Activated CD4-positive, alpha-beta memory T cell treated with anti-CD3 and anti-CD28 coated beads for 36 hours (primary cell): ENCODE results near the gene PRKCH. TPM values are rescaled to one million over a fixed set of nuclear protein-coding genes. Genes with fewer than 3 reads are reported as not detected.

Experiments used
- CTCF ChIA-PET: fragments of 350-600 bp; sonication (Branson Sonifier 250); formaldehyde crosslinking; loops from one replicate; lab custom pipeline; 2021; ENCODE audit warnings: antibody characterized with exemption, inconsistent platforms; lab: Charles Lee
- POLR2A ChIA-PET: fragments of 350-600 bp; sonication (Branson Sonifier 250); formaldehyde crosslinking; loops from one replicate; lab custom pipeline; 2021; ENCODE audit warnings: antibody characterized with exemption; lab: Charles Lee
- DNase-seq: peaks from one replicate; pipeline ENCODE4 v3.0.0-alpha.2; 2020
- H3K27ac Mint-ChIP-seq: one replicate; pipeline ENCODE4 v1.8.0; 2021; ENCODE audit warnings: mixed read lengths
- H3K27me3 Mint-ChIP-seq: one replicate; pipeline ENCODE4 v1.8.0; 2021; ENCODE audit warnings: mixed read lengths
- H3K36me3 Mint-ChIP-seq: one replicate; pipeline ENCODE4 v1.8.0; 2021; ENCODE audit warnings: mixed read lengths
- H3K4me1 Mint-ChIP-seq: one replicate; pipeline ENCODE4 v1.8.0; 2021; ENCODE audit warnings: low read depth, mixed read lengths
- H3K4me3 Mint-ChIP-seq: one replicate; pipeline ENCODE4 v1.8.0; 2021; ENCODE audit warnings: mild to moderate bottlenecking, mixed read lengths
- H3K9me3 Mint-ChIP-seq: one replicate; pipeline ENCODE4 v1.8.0; 2021; ENCODE audit warnings: mixed read lengths
- intact Hi-C: fragments of 100-400 bp; cut with micrococcal nuclease; formaldehyde crosslinking; loops from one replicate; pipeline ENCODE4 v1.15.1; 2023
- total RNA-seq, 2 experiments: library from RNA; stranded (reverse); gene quantifications; one replicate each; pipeline ENCODE4 v1.2.3, GENCODE V29; 2021

PRKCH gene
- total RNA-seq, 2 experiments from 2014 or later = 142 to 147 TPM

GRCh38 chr14:61568572-61569011, 247.2 kb downstream of the PRKCH start:
- intact Hi-C loops = loop anchor here (1.0 kb wide), 1 partner anchor 26 kb away; no protein-coding TSS in a partner anchor
- Mint-ChIP-seq H3K27ac (peak overlapping the region; percentile 71), H3K27me3 (no peaks in the 10 kb centered on the region), H3K36me3 (peaks cover 7% of the 10 kb centered on the region), H3K4me1 (peaks cover 78% of the 10 kb centered on the region), H3K9me3 (peaks cover 3% of the 10 kb centered on the region), H3K4me3 (peak overlapping the region; percentile 66)
- ChIA-PET CTCF (interaction anchor here (0.8 to 1.8 kb wide), 2 partner anchors 9 to 92 kb away, joined by 3 to 9 read pairs; no protein-coding TSS in a partner anchor), POLR2A (interaction anchor here (0.8 to 1.6 kb wide), 3 partner anchors 27 to 52 kb away, joined by 3 to 9 read pairs (median 3); no protein-coding TSS in a partner anchor)
- peak; percentile 72 for DNase-seq

- ChIA-PET CTCF (interaction anchor here (0.8 to 1.8 kb wide), 6 partner anchors 8 to 268 kb away, joined by 3 to 9 read pairs (median 3); no protein-coding TSS in a partner anchor), POLR2A (interaction anchor here (0.6 to 2.2 kb wide), 8 partner anchors 26 to 239 kb away, joined by 3 to 9 read pairs (median 3); partner anchors contain the start of gene HIF1A)
- peaks cover 77% of the 10 kb centered on the region for H3K4me1 Mint-ChIP-seq
- H3K4me3 Mint-ChIP-seq = peak overlapping the region; percentile 52
- intact Hi-C loops = loop anchor here (1.0 kb wide), 1 partner anchor 25 kb away; no protein-coding TSS in a partner anchor
- no peak for DNase-seq
- H3K36me3 Mint-ChIP-seq = peaks cover 7% of the 10 kb centered on the region
- peaks cover 3% of the 10 kb centered on the region for H3K9me3 Mint-ChIP-seq
- H3K27ac Mint-ChIP-seq = peak overlapping the region; percentile 58
- H3K27me3 Mint-ChIP-seq = no peaks in the 10 kb centered on the region
Measured at GRCh38 chr14:61569308-61569707, 247.9 kb downstream of the PRKCH start.

- H3K36me3 Mint-ChIP-seq = peaks cover 5% of the 10 kb centered on the region
- H3K9me3 Mint-ChIP-seq = peaks cover 3% of the 10 kb centered on the region
- DNase-seq = peak; percentile 72
- H3K27me3 Mint-ChIP-seq = no peaks in the 10 kb centered on the region
- H3K4me3 Mint-ChIP-seq = peak overlapping the region; percentile 52
- CTCF ChIA-PET = interaction anchor here (0.6 to 1.8 kb wide), 7 partner anchors 10 to 267 kb away, joined by 3 to 9 read pairs (median 3); no protein-coding TSS in a partner anchor
- POLR2A ChIA-PET = interaction anchor here (0.6 to 2.2 kb wide), 8 partner anchors 38 to 239 kb away, joined by 3 to 9 read pairs (median 4); partner anchors contain the start of gene HIF1A
- H3K4me1 Mint-ChIP-seq = peaks cover 73% of the 10 kb centered on the region
- peak overlapping the region; percentile 58 for H3K27ac Mint-ChIP-seq
- intact Hi-C loops = loop anchor here (1.0 kb wide), 1 partner anchor 24 kb away; no protein-coding TSS in a partner anchor
Measured at GRCh38 chr14:61569812-61570548, 248.6 kb downstream of the PRKCH start.

- Mint-ChIP-seq H3K4me3 (peak overlapping the region; percentile 5), H3K9me3 (peaks cover 2% of the 10 kb centered on the region), H3K36me3 (peaks cover 3% of the 10 kb centered on the region), H3K4me1 (peaks cover 72% of the 10 kb centered on the region), H3K27ac (peak overlapping the region; percentile 58), H3K27me3 (no peaks in the 10 kb centered on the region)
- DNase-seq = no peak
- CTCF ChIA-PET = interaction anchor here (0.6 to 1.8 kb wide), 7 partner anchors 17 to 267 kb away, joined by 3 to 9 read pairs (median 3); no protein-coding TSS in a partner anchor
- intact Hi-C loops = no loop called here
- POLR2A ChIA-PET = interaction anchor here (1.1 to 2.2 kb wide), 4 partner anchors 59 to 240 kb away, joined by 3 to 9 read pairs (median 6); partner anchors contain the start of gene HIF1A
Measured at GRCh38 chr14:61570549-61571290, 249.3 kb downstream of the PRKCH start.

- intact Hi-C loops = no loop called here
- no peak for DNase-seq
- H3K9me3 Mint-ChIP-seq = no peaks in the 10 kb centered on the region
- no peaks in the 10 kb centered on the region for H3K36me3 Mint-ChIP-seq
- peaks cover 61% of the 10 kb centered on the region for H3K4me1 Mint-ChIP-seq
- H3K4me3 Mint-ChIP-seq = no peak overlapping the region
- ChIA-PET CTCF (interaction anchor here (1.3 to 2.5 kb wide), 2 partner anchors 19 to 266 kb away, joined by 5 read pairs; no protein-coding TSS in a partner anchor), POLR2A (interaction anchor here (1.0 kb wide), 1 partner anchor 161 kb away, joined by 3 read pairs; no protein-coding TSS in a partner anchor)
- H3K27ac Mint-ChIP-seq = no peak overlapping the region
- H3K27me3 Mint-ChIP-seq = no peaks in the 10 kb centered on the region
Measured at GRCh38 chr14:61571917-61572316, 250.5 kb downstream of the PRKCH start.

GRCh38 chr14:61573321-61573720, 251.9 kb downstream of the PRKCH start:
- Mint-ChIP-seq H3K4me1 (peaks cover 58% of the 10 kb centered on the region), H3K27ac (peak overlapping the region; percentile 49), H3K27me3 (no peaks in the 10 kb centered on the region), H3K4me3 (peak overlapping the region; percentile 7), H3K36me3 (no peaks in the 10 kb centered on the region), H3K9me3 (no peaks in the 10 kb centered on the region)
- DNase-seq = no peak
- ChIA-PET CTCF (interaction anchor here (1.1 to 2.5 kb wide), 3 partner anchors 16 to 264 kb away, joined by 3 to 5 read pairs (median 3); no protein-coding TSS in a partner anchor), POLR2A (no interaction called here)
- intact Hi-C loops = loop anchor here (1.0 kb wide), 1 partner anchor 21 kb away; no protein-coding TSS in a partner anchor

- peak; percentile 52 for DNase-seq
- ChIA-PET CTCF (interaction anchor here (1.1 to 2.5 kb wide), 2 partner anchors 20 to 264 kb away, joined by 3 to 5 read pairs; no protein-coding TSS in a partner anchor), POLR2A (interaction anchor here (0.9 kb wide), 1 partner anchor 87 kb away, joined by 3 read pairs; no protein-coding TSS in a partner anchor)
- H3K27me3 Mint-ChIP-seq = no peaks in the 10 kb centered on the region
- H3K36me3 Mint-ChIP-seq = no peaks in the 10 kb centered on the region
- peak overlapping the region; percentile 49 for H3K27ac Mint-ChIP-seq
- H3K9me3 Mint-ChIP-seq = no peaks in the 10 kb centered on the region
- intact Hi-C loops = loop anchor here (1.0 kb wide), 1 partner anchor 20 kb away; no protein-coding TSS in a partner anchor
- peaks cover 58% of the 10 kb centered on the region for H3K4me1 Mint-ChIP-seq
- peak overlapping the region; percentile 7 for H3K4me3 Mint-ChIP-seq
Measured at GRCh38 chr14:61573748-61574513, 252.6 kb downstream of the PRKCH start.

GRCh38 chr14:61574514-61574807, 253.1 kb downstream of the PRKCH start:
- H3K36me3 Mint-ChIP-seq = no peaks in the 10 kb centered on the region
- ChIA-PET CTCF (interaction anchor here (2.5 kb wide), 1 partner anchor 263 kb away, joined by 5 read pairs; no protein-coding TSS in a partner anchor), POLR2A (interaction anchor here (0.9 kb wide), 1 partner anchor 87 kb away, joined by 3 read pairs; no protein-coding TSS in a partner anchor)
- no peak for DNase-seq
- intact Hi-C loops = no loop called here
- H3K27ac Mint-ChIP-seq = no peak overlapping the region
- no peaks in the 10 kb centered on the region for H3K27me3 Mint-ChIP-seq
- H3K4me1 Mint-ChIP-seq = peaks cover 56% of the 10 kb centered on the region
- H3K4me3 Mint-ChIP-seq = no peak overlapping the region
- H3K9me3 Mint-ChIP-seq = no peaks in the 10 kb centered on the region

- intact Hi-C loops = no loop called here
- ChIA-PET POLR2A (no interaction called here), CTCF (no interaction called here)
Measured at GRCh38 chr14:61575126-61575525, 253.7 kb downstream of the PRKCH start.

GRCh38 chr14:61575551-61576150, 254.3 kb downstream of the PRKCH start:
- Mint-ChIP-seq H3K36me3 (no peaks in the 10 kb centered on the region), H3K4me1 (peaks cover 50% of the 10 kb centered on the region), H3K4me3 (no peak overlapping the region), H3K27ac (no peak overlapping the region), H3K27me3 (no peaks in the 10 kb centered on the region), H3K9me3 (no peaks in the 10 kb centered on the region)
- ChIA-PET POLR2A (no interaction called here), CTCF (no interaction called here)
- intact Hi-C loops = no loop called here
- no peak for DNase-seq

More at GRCh38 chr14:61575126-61575525, 253.7 kb downstream of the PRKCH start:
- Mint-ChIP-seq H3K27me3 (no peaks in the 10 kb centered on the region), H3K4me3 (no peak overlapping the region), H3K27ac (no peak overlapping the region), H3K9me3 (no peaks in the 10 kb centered on the region), H3K4me1 (peaks cover 53% of the 10 kb centered on the region), H3K36me3 (no peaks in the 10 kb centered on the region)
- no peak for DNase-seq
